Mammary epithelial cell (primary cell): ENCODE results near the gene PGBD5.

Experiments
- CTCF ChIP-seq, 2 donors: IDR thresholded peaks in 1 of 2; conservative IDR thresholded peaks in 1 of 2; 2 replicates each; pipeline ENCODE4 v1.5.1; 2011 to 2012; ENCODE audit warnings: inconsistent platforms in 2 of 2, low read length in 2 of 2, mild to moderate bottlenecking in 2 of 2, control low read depth in 1 of 2, low read depth in 1 of 2; ENCODE audit not compliant: insufficient read depth in 1 of 2; ENCODE audit errors: extremely low read depth in 1 of 2
- EZH2 ChIP-seq: IDR thresholded peaks from 2 replicates; pipeline ENCODE4 v1.6.1; 2012; ENCODE audit warnings: low read length, inconsistent platforms, borderline replicate concordance

- TF ChIP-seq CTCF (conservative IDR thresholded peaks at IDR 0.05 in 1 of 2, IDR thresholded peaks at IDR 0.05 in 1 of 2; ENCODE audit: extremely low read depth in 1 of 2, insufficient read depth in 1 of 2, low read depth in 1 of 2, low read length in 2 of 2) (no peak), EZH2 (no peak)
These were observed 85.0 kb downstream of the PGBD5 start for GRCh38 chr1:230341162-230341546.
